ENCODE data around the gene HIP1R. TPM values are rescaled to one million over a fixed set of nuclear protein-coding genes. Genes with fewer than 3 reads are reported as not detected.

HIP1R gene
- total RNA-seq, 1 experiment from 2014 or later = 44.6 TPM

DNA sequence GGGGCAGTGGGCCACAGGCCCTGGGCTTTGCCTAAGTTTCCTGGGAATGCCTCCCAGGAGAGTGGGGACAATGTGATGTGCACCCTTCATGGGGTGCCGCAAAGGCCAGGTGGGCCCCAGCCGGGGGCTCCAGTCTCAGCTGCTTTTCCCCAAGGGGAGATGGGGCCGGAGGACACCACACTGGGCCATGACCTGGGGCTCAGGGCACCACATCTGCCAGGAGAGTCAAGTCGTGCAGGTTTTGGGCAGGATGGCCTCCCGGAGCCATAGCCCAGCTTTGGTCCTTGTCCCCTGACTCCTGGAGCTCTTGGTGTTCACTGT lies 12.2 kb downstream of the HIP1R start:
- CTCF ChIA-PET = interaction anchor here (1.2 kb wide), 1 partner anchor 8 kb away, joined by 4 read pairs; no protein-coding TSS in a partner anchor
- BruUV-seq (replicated peaks) = no TSS peak
- no peaks in the 10 kb centered on the region for H3K9me3 Mint-ChIP-seq (ENCODE audit: unreplicated experiment)

DNA sequence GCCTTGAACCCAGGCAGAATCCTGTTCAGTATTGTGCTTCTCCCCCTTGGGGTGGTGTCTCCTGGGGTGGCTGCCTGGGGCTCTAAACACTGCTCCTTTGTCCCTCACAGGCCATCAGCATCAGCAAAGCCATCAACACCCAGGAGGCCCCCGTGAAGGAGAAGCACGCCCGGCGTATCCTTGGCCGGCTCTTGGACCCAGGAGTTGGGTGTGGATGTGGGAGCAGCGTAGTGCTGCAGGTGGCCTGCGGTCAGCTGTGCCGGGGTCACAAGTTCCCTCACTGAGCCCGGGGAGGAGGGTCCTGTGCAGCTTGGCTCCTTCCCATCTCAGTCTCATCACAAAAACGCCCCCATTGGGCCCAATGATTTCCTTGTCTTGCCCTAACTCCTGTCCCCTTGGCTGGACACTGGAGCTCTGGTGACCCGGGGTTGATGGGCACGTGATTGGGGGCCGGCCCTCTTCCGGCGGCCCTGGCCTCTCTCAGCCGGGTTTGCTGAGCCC lies 12.7 kb downstream of the HIP1R start:
- no peak for DNase-seq (ENCODE audit: unreplicated experiment)
- H3K9me3 Mint-ChIP-seq (ENCODE audit: unreplicated experiment) = no peaks in the 10 kb centered on the region
- no peaks in the 10 kb centered on the region for H3K27me3 Mint-ChIP-seq (ENCODE audit: insufficient read depth, unreplicated experiment)
- H3K36me3 Mint-ChIP-seq (ENCODE audit: insufficient read depth, unreplicated experiment) = no peaks in the 10 kb centered on the region
- H3K4me3 Mint-ChIP-seq (ENCODE audit: unreplicated experiment) = no peak overlapping the region
- TF ChIP-seq CTCF (IDR thresholded peaks at IDR 0.05; ENCODE audit: unreplicated experiment) = no peak
- intact Hi-C loops (cut with micrococcal nuclease) = no loop called here
- no peak overlapping the region for H3K27ac Mint-ChIP-seq (ENCODE audit: low read depth, unreplicated experiment)
- ChIA-PET POLR2A (interaction anchor here (1.0 to 1.1 kb wide), 2 partner anchors 10 to 12 kb away, joined by 3 to 4 read pairs; partner anchors contain the start of gene HIP1R), CTCF (interaction anchor here (0.6 to 1.2 kb wide), 4 partner anchors 8 to 390 kb away, joined by 3 to 4 read pairs (median 4); no protein-coding TSS in a partner anchor)
- H3K4me1 Mint-ChIP-seq (ENCODE audit: insufficient read depth, unreplicated experiment) = peaks cover 10% of the 10 kb centered on the region
- BruUV-seq (replicated peaks) = no TSS peak

More for the DNA sequence above, 12.2 kb downstream of the HIP1R start:
- Mint-ChIP-seq H3K27me3 (ENCODE audit: insufficient read depth, unreplicated experiment) (no peaks in the 10 kb centered on the region), H3K4me3 (ENCODE audit: unreplicated experiment) (no peak overlapping the region), H3K4me1 (ENCODE audit: insufficient read depth, unreplicated experiment) (peaks cover 8% of the 10 kb centered on the region), H3K27ac (ENCODE audit: low read depth, unreplicated experiment) (no peak overlapping the region), H3K36me3 (ENCODE audit: insufficient read depth, unreplicated experiment) (no peaks in the 10 kb centered on the region)
- POLR2A ChIA-PET = interaction anchor here (1.0 to 1.1 kb wide), 2 partner anchors 10 to 12 kb away, joined by 3 to 4 read pairs; partner anchors contain the start of gene HIP1R
- intact Hi-C loops (cut with micrococcal nuclease) = no loop called here
- DNase-seq (ENCODE audit: unreplicated experiment) = no peak
- TF ChIP-seq CTCF (IDR thresholded peaks at IDR 0.05; ENCODE audit: unreplicated experiment) = no peak

DNA sequence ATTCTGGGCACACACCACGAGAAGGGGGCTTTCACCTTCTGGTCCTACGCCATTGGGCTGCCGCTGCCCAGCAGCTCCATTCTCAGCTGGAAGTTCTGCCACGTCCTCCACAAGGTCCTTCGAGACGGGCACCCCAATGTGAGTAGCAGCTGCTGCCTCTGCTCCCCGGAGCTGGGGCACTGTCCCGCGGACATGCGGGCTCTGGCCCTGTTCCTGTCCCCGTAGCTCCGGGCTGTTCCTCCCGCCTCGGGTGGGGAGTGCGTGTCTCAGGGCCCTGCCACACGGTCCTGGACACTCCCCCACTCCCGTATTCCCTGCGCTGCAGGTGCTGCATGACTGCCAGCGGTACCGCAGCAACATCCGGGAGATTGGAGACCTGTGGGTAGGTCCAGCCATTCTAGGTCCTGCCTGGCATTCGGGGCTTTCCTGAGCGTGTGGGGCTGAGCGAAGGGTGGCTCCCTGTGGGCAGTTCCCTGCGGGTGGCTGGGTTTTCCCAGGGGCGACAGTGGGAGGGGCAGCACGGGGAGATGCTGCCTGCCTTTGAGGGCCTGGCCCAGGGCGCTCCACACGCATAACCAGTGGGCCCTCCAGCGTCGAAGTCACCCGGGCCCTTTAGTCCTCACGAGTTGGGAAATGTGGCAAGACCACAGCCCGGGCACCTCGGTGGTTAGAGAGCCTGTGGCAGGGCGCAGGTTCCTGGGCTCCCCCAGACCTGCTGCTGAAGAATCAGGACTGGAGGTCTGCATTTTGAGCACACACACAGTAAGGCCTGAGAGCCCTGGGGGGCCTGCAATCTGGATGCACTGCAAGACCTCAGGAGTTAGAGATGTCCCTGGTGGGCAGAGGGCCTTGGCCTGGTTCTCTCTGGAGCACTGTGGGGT lies 13.5 kb downstream of the HIP1R start:
- no peaks in the 10 kb centered on the region for H3K9me3 Mint-ChIP-seq (ENCODE audit: unreplicated experiment)
- DNase-seq (ENCODE audit: unreplicated experiment) = no peak
- H3K4me3 Mint-ChIP-seq (ENCODE audit: unreplicated experiment) = no peak overlapping the region
- BruUV-seq (replicated peaks) = no TSS peak
- no peaks in the 10 kb centered on the region for H3K27me3 Mint-ChIP-seq (ENCODE audit: insufficient read depth, unreplicated experiment)
- H3K27ac Mint-ChIP-seq (ENCODE audit: low read depth, unreplicated experiment) = no peak overlapping the region
- ChIA-PET CTCF (interaction anchor here (0.6 to 1.2 kb wide), 5 partner anchors 9 to 389 kb away, joined by 3 to 4 read pairs (median 3); no protein-coding TSS in a partner anchor), POLR2A (interaction anchor here (1.0 to 1.1 kb wide), 2 partner anchors 13 to 40 kb away, joined by 3 to 4 read pairs; partner anchors contain the start of gene HIP1R)
- no peak for TF ChIP-seq CTCF (IDR thresholded peaks at IDR 0.05; ENCODE audit: unreplicated experiment)
- H3K4me1 Mint-ChIP-seq (ENCODE audit: insufficient read depth, unreplicated experiment) = peaks cover 10% of the 10 kb centered on the region
- intact Hi-C loops (cut with micrococcal nuclease) = no loop called here
- no peaks in the 10 kb centered on the region for H3K36me3 Mint-ChIP-seq (ENCODE audit: insufficient read depth, unreplicated experiment)

GRCh38 chr12:122849352-122850047 lies 14.2 kb downstream of the HIP1R start:
- ChIA-PET CTCF (interaction anchor here (0.6 to 1.0 kb wide), 3 partner anchors 11 to 135 kb away, joined by 3 to 4 read pairs (median 3); no protein-coding TSS in a partner anchor), POLR2A (interaction anchor here (1.0 kb wide), 1 partner anchor 39 kb away, joined by 3 read pairs; no protein-coding TSS in a partner anchor)
- H3K4me1 Mint-ChIP-seq (ENCODE audit: insufficient read depth, unreplicated experiment) = peaks cover 10% of the 10 kb centered on the region
- H3K36me3 Mint-ChIP-seq (ENCODE audit: insufficient read depth, unreplicated experiment) = no peaks in the 10 kb centered on the region
- no peak for DNase-seq (ENCODE audit: unreplicated experiment)
- intact Hi-C loops (cut with micrococcal nuclease) = no loop called here
- H3K27ac Mint-ChIP-seq (ENCODE audit: low read depth, unreplicated experiment) = no peak overlapping the region
- TF ChIP-seq CTCF (IDR thresholded peaks at IDR 0.05; ENCODE audit: unreplicated experiment) = no peak
- H3K27me3 Mint-ChIP-seq (ENCODE audit: insufficient read depth, unreplicated experiment) = no peaks in the 10 kb centered on the region
- no TSS peak for BruUV-seq (replicated peaks)
- no peaks in the 10 kb centered on the region for H3K9me3 Mint-ChIP-seq (ENCODE audit: unreplicated experiment)
- no peak overlapping the region for H3K4me3 Mint-ChIP-seq (ENCODE audit: unreplicated experiment)

Measured in MCF 10A (cell line).